ENCODE measurements around the gene G6PD. TPM values are rescaled to one million over a fixed set of nuclear protein-coding genes. Genes with fewer than 3 reads are reported as not detected.
"Not testable (repeated sequence)": the region's sequence is repeated elsewhere in the genome, so short reads cannot be mapped to it uniquely, and the experiment has no call there.

G6PD gene
- total RNA-seq, 1 donor from 2014 or later, result 15.0 TPM

DNA sequence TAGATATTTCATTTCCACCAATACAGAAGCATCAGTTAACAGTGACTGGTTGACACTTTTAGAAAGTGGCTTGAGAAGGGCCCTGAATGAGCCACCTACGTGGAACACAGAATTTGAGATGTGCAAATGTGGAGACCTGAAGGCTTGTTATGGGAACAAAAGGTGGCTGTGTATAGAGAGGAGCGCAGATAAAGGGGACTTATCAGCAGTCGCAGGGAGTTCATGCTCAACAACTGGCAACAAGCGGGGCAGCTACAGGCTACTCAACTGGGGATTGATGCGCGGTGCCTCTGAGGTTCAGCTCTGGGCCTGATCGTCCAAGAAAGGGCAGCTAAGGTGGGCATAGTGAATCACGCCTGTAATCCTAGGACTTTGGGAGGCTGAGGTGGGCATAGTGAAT is 27.3 kb downstream of the G6PD start:
- ATAC-seq (no peak), DNase-seq (ENCODE audit: missing footprints) (no peak)
- intact Hi-C loops (cut with DNase I), result no loop called here

DNA sequence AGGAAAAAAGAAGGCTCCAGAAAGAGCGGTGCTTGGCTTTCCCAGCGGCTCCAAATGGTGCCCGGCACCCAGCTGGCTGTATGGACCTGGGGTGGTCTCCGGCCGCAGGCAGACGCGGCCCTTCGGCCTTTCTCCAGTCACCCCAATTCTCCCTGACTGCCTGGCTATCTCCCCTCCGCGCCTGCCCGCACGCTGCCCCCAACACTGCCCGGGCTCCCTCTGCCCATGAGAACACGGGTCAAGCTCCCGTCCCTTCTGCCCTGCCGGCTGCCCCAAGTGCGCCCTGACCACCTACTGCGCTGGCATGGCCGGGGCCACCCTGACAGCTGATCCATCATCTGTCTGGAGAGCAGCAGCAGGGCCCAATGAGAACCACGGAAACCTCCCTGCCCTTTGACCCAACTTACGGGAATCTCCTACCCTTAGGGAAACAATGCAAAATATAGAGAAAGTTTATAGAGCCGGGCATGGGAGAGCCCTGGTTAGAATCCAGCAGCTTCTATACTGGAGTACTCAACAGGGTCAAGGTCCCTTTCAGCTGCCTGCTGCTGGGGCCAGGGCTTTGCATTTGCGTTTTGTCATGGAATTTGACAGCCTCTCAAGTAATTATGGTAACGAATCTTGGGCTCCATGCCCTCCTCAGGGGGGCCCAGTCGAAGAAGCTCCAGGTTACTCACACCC is 29.4 kb downstream of the G6PD start:
- ATAC-seq (peak; percentile 1), DNase-seq (ENCODE audit: missing footprints) (no peak)
- intact Hi-C loops (cut with DNase I), result loop anchor here (2.0 kb wide), 1 partner anchor 30 kb away; the partner anchor contains the start of gene UBL4A

GRCh38 chrX:154516656-154517100 is 30.0 kb downstream of the G6PD start:
- DNase-seq (ENCODE audit: missing footprints) (no peak), ATAC-seq (peak; percentile 72)
- intact Hi-C loops (cut with DNase I), result loop anchor here (2.0 kb wide), 1 partner anchor 30 kb away; the partner anchor contains the start of gene UBL4A

GRCh38 chrX:154515966-154516655 is 30.5 kb downstream of the G6PD start, which contains the start of gene FAM3A:
Gene FAM3A (minus strand): TSS chrX:154516232. CDS start chrX:154515772, 460 bp downstream.
- peak; percentile 97 for DNase-seq (ENCODE audit: missing footprints)
- ATAC-seq, result peak; percentile 96
- intact Hi-C loops (cut with DNase I), result loop anchor here (2.0 kb wide), 1 partner anchor 29 kb away; the partner anchor contains the start of gene UBL4A

GRCh38 chrX:154515090-154515965 is 31.3 kb downstream of the G6PD start:
- intact Hi-C loops (cut with DNase I), result no loop called here
- DNase-seq (ENCODE audit: missing footprints), result peak; percentile 70
- ATAC-seq, result peak; percentile 3

DNA sequence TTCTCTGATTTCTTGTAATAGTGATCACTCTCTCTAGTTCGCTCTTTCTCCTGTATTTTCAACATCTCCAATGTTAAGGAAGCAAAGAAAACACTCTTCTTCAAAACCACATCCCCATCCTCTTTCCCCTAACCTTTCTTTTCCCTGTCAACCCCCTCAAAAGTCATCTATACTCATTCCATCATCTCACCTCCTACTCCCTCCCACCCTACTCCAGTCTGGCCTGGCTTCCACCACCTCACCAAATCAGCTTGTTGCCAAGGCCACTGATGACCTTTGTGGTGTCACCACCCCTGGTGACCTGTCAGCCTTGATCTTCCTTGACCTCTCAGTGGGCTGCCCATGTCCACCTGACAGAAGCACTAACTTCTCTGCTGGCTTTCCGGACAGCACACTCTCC is 32.9 kb downstream of the G6PD start:
- DNase-seq (ENCODE audit: missing footprints), result no peak
- intact Hi-C loops (cut with DNase I), result no loop called here
- no peak for ATAC-seq

- DNase-seq (ENCODE audit: missing footprints) (no peak), ATAC-seq (no peak)
- intact Hi-C loops (cut with DNase I), result no loop called here
These were observed 33.6 kb downstream of the G6PD start for GRCh38 chrX:154512879-154513553.

- ATAC-seq, result no peak
- intact Hi-C loops (cut with DNase I), result no loop called here
- DNase-seq (ENCODE audit: missing footprints), result no peak
These were observed 34.9 kb downstream of the G6PD start for GRCh38 chrX:154511761-154512160.

- intact Hi-C loops (cut with DNase I), result no loop called here
- ATAC-seq (no peak), DNase-seq (ENCODE audit: missing footprints) (no peak)
These were observed 37.2 kb downstream of the G6PD start for GRCh38 chrX:154509455-154509854.

- intact Hi-C loops (cut with DNase I), result no loop called here
- ATAC-seq (no peak), DNase-seq (ENCODE audit: missing footprints) (no peak)
These were observed 38.3 kb downstream of the G6PD start for GRCh38 chrX:154508384-154508745.

DNA sequence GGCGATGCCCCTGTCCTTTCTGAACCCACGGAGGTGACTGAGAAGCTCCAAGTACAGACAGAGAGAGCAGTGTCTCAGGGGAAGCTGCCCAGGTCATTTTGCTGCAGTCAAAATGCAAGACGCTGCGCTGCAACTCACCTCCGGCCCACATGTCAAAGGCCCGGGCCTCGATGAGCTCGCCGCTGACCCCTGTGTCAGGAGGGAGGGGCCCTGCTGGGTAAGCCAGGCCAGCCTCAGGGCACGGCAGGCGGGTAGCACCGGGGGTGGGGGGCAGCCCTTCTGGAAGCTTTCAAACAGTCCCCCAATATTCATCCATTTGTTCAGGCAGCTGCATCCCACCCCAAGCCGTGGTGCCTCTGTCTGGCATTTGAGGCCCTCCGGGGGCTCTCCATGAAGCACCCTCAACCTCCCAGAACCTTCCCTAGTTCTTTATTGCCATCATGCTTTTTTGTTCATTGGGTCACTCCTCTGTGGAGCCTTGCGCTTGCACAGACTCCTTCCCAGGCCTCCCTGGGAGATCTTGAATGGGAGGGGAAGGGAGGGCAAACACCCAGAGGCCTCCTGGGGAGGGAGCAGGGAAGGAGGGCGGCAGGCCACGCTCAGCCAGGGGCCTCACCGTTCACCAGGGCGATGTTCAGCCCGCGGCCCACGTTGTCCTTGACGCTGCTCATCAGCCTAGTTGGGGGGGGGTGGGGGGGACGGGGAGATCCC is 38.8 kb downstream of the G6PD start:
- DNase-seq (ENCODE audit: missing footprints) (no peak), ATAC-seq (no peak)
- intact Hi-C loops (cut with DNase I), result no loop called here

DNA sequence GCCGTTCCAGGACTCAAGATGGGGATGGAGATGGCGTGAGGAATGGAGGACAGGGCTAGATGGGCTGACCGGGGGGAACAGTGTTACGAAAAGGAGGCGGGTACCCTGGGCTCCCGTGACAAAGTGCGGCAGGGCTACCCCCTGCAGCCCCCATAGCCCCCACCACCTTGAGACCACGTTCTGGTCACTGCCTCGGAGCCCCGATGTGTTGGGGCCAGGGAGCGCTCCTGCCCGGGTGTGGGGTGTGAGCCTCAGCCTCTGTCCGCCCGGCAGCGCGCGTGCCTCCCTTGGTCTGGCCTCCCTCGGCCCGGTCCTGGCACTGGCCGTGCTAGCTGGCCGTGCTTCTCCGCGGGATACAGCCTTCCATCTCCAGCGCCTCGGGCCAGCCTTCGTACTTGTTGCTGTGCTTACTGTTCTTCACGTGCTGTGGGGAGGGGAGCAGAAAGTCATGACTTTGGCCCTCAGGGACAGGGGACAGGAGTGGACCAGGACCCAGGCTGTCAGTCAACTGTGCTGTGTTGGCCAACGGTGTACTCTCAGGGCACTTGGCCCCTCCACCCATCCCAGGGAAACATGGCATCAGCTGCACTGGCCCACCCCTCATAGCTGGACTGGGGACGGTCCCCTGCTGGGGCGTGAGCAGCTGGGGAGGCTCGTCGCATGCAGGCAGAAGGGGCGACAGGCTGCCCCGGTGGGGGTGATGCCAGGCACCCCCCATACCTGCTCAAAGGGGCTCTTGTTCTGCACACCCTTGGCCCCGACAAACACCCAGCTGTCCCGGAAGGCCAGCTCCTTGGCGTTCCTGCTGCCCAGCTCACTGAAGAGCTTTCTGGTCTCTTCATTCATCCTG is 39.9 kb downstream of the G6PD start:
- intact Hi-C loops (cut with DNase I), result no loop called here
- ATAC-seq (no peak), DNase-seq (ENCODE audit: missing footprints) (no peak)

DNA sequence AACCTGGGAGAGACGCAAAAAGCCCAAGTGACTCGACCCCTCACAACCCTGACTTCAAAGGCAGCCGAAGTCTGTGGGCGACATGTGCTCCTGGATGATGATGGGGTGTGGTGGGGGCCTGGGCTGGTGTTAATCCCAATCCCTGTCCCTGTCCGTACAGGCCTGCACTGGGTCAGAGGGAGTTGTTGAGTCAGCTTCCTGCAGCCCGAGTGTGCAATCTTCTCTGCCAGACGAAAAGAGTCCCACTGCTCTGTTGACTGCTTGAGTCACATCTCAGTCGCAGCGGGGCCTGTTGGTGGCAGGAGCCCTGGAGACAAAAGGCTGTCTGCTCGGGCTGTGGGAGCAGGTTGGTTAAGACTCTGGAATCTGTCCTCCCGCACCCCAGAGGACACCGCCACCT is 40.9 kb downstream of the G6PD start:
- ATAC-seq (no peak), DNase-seq (ENCODE audit: missing footprints) (no peak)
- intact Hi-C loops (cut with DNase I), result no loop called here

- ATAC-seq (no peak), DNase-seq (ENCODE audit: missing footprints) (no peak)
- intact Hi-C loops (cut with DNase I), result no loop called here
These were observed 43.7 kb downstream of the G6PD start for GRCh38 chrX:154502989-154503388.

GRCh38 chrX:154502098-154502497 is 44.5 kb downstream of the G6PD start:
- ATAC-seq (no peak), DNase-seq (ENCODE audit: missing footprints) (no peak)
- intact Hi-C loops (cut with DNase I), result no loop called here

DNA sequence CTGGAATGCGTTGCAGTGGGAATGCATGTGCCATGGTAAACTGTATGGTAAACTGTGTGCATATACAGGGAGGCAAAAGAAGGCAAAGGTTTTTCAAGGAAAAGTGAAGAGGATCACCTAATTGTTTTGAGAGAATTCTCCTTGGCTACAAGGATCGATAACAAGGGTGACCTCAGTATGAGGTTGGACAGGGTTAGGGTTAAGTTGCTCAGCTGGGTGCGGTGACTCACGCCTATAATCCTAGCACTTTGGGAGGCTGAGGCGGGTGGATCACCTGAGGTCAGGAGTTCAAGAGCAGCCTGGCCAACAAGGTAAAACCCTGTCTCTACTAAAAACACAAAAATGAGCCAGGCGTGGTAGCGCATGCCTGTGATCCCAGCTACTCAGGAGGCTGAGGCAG is 45.2 kb downstream of the G6PD start:
- ATAC-seq; intact Hi-C loops (cut with DNase I); DNase-seq (ENCODE audit: missing footprints): not testable (repeated sequence)

DNA sequence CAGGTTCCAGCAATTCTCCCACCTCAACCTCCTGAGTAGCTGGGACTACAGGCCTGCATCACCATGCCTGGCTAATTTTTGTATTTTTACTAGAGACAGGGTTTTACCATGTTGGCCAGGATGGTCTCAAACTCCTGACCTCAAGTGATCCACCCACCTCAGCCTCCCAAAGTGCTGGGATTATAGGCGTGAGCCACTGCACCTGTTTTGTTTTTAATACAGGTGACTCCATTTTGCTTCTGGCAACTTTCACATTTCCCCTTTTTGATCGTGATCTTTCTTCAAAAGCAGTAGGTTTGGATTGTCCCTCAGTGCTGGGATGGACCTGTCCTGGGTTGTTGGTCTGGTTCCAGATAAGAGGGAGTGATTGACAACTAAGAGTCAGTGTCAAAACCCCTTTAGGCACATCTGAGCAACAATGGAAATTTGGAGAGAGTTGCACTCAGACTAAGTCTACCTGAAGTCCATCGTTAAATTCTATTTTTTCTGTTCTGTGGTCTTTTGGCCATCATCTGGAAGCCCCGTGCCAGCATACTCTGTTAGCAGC is 50.0 kb downstream of the G6PD start:
- ATAC-seq; DNase-seq (ENCODE audit: missing footprints); intact Hi-C loops (cut with DNase I): not testable (repeated sequence)

Data from Right ventricle myocardium inferior (tissue), 1 donor.